GM12874 (cell line): Measurements from ENCODE around the gene ARHGAP6.

Source experiments
- CTCF ChIP-seq: IDR thresholded peaks from 2 replicates; pipeline ENCODE4 v1.5.1; 2011; ENCODE audit warnings: low read depth, mild to moderate bottlenecking, control low read depth, low read length, moderate library complexity; ENCODE audit not compliant: insufficient read depth

ARHGAP6 gene

DNA sequence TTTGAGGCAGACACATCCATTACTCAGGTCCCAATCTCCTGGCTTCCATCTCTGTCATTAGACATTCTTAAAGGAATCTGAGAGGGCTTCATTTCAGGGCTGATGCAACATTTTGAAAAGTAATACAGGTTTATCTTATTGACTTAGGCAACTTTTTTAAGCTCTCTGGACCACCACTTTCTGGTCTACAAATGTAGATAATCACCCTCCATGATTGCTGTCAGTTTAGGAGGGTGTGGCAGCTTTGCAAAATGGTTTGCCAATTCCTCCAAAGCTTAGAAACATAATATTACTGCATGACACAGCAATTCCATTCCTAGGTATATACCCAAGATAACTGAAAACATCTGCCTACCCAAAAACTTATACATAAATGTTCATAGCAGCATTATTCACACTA, 77.6 kb downstream of the ARHGAP6 start:
- TF ChIP-seq CTCF = no peak

DNA sequence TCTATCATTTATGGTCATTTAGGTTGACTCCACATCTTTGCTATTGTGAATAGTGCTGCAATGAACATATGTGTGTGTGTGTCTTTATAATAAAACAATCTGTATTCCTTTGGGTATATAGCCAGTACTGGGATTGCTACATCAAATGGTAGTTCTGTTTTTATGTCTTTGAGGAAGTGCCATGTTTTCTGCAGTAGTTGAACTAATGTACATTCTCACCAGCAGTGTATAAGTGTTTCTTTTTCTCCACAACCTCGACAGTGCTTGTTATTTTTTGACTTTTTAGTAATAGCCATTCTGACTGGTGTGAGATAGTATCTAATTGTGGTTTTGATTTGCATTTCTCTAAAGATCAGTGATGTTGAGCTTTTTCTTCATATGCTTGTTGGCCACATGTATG, 80.5 kb downstream of the ARHGAP6 start:
- no peak for TF ChIP-seq CTCF

DNA sequence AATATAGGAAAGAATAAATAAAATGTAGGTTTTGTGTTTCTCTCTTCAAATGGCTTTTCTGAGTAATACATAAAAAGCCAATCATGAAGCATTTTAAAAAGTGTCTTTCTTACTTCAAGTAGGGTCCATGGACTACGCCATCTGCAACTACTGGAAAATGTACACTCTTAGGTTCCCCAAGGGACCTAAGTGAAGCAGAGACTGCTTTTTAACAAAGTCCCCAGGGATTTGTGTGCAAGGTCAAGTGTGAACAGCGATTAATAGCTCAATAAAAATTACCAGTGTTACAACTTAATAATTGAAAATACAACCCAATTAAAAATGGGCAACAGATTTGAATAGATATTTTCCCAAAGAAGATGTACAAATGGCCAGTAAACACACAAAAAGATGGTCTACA, 84.9 kb downstream of the ARHGAP6 start:
- no peak for TF ChIP-seq CTCF

DNA sequence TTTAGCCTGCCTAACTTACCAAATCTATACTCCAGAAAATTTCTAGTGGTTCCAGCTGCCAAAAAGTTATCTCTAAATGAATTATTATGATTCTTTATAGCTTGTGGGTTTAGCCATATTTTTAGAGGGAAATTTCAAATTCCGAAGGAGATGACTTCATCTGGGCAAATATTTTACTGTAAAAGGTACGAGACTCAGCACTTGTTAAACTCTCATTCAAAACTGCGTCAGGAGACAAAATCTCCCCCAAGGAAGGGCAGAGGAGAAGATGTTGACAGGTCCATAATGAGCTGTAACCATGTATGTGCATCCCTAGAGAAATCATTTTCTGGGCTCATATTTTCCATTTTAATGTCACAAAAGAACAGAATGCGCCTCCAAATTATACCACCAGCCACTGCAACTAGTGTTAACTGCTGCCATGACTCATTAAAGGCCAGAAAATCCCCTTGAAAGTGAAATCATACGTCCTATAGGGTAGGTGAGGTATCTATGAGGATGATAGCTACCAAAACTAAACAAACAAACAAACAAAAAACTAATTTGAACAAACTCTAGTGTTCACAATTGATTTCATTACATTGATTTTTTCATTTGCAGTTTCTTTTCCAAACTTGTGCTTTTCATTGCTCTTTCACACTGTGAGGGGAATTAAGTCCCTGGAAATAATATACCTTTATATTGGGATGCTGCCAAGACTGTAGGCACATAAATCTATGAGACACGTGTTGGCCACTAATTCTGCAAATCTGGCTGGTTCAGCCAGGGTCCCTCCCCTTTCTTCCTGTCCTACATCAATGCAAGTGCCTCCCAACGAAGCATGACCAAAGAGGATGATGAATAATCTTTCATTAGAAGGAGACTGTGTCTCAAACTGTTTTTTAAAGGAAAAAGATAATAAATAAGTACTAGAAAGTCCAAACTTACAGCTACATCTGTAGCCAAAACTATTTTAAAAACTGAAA, 85.8 kb downstream of the ARHGAP6 start:
- no peak for TF ChIP-seq CTCF

DNA sequence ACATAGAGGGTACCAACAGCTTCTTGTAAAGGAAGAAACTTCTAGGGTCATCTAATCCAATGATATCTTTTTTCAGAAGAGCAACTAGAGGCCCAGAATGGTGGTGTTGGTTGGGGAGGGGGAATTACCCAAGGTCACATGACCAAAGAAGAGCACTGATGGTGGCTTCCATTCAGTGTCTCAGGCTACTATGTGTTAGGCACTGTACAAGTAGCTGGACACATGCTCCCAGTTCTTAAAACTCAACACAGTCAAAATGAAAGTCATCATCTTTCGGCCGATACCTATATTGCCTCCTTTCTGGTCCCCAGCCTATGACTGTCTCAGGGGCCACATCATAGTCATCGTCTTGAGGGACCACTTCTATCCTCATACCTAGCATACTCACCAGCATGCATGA, 88.1 kb downstream of the ARHGAP6 start:
- no peak for TF ChIP-seq CTCF

DNA sequence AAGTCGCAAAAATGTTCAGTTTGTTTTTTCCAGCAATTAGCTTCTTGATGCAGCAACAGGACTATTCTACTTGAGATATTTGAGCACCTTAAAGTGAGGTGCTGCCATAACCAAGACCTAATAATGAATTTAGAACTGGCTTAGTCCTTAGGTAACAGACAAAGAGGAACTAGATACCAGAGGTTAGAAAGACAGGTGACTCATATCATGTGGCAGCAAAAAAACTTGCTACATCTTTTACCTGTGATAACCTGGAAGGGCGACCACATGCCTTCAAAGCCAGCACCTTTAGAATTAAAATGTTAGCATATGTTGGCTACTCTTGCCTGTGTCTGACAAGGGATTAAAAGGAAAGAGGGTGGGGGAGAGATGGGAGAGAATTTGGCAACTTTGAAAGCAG, 90.4 kb downstream of the ARHGAP6 start:
- TF ChIP-seq CTCF = no peak

GRCh38 chrX:11567528-11568220, 98.0 kb downstream of the ARHGAP6 start:
- no peak for TF ChIP-seq CTCF
